ENCODE data around the gene DPP4.

DNA sequence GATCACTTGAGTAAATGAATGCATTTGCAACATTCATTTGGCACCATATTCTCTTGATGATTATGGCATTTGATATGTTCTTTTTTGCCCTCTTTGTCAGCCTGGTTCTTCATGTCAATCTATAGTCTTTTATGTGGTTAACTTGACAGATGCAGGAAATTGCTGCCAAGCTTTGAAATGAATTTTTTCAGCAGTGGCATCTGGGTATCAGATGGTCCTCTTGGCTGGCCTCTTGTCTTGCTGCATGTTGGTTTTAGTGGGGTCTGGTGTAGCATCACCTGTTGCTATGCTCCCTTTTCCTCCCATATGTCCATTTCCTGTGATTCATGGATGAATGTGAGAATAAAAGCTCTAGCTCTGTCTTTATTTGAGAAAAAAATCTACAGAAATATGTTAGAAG lies 119.9 kb downstream of the DPP4 start:
- TF ChIP-seq, protein P1, sequence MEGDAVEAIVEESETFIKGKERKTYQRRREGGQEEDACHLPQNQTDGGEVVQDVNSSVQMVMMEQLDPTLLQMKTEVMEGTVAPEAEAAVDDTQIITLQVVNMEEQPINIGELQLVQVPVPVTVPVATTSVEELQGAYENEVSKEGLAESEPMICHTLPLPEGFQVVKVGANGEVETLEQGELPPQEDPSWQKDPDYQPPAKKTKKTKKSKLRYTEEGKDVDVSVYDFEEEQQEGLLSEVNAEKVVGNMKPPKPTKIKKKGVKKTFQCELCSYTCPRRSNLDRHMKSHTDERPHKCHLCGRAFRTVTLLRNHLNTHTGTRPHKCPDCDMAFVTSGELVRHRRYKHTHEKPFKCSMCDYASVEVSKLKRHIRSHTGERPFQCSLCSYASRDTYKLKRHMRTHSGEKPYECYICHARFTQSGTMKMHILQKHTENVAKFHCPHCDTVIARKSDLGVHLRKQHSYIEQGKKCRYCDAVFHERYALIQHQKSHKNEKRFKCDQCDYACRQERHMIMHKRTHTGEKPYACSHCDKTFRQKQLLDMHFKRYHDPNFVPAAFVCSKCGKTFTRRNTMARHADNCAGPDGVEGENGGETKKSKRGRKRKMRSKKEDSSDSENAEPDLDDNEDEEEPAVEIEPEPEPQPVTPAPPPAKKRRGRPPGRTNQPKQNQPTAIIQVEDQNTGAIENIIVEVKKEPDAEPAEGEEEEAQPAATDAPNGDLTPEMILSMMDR (IDR thresholded peaks at IDR 0.05) = no peak
- no peak for TF ChIP-seq EZH2 (IDR thresholded peaks at IDR 0.05)
- TF ChIP-seq EZH2phosphoT487 (IDR thresholded peaks at IDR 0.05) = no peak

Data from neural progenitor cell (in vitro differentiated cells).